ENCODE measurements around the gene TRPM5.

TRPM5 gene

DNA sequence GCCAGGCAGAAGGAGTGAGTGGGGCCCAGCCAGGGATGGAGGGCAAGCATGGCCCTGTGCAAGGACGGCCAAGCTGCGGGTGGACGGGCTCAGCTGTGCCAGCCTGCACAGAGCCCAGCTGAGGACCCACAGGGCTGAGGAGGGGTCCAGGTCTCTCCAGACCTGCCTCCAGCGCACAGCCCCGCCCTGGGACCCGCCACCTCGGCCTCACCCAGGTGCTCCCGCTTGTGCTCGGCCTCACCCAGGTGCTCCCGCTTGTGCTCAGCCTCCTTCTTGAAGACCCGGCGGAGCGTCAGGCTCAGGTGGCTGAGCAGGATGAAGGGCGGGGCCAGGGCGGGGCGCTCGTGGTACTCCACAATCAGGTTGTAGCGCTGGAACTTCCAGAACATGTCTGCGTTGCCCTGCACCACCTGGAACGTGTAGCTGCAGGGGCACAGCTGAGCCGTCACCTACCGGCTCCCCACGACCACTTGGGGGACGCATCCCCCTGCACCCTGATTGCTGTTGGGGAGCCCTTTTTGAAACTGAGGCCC is 37.4 kb downstream of the TRPM5 start:
- no peaks in the 10 kb centered on the region for H3K9me2 ChIP-seq (replicated peaks; ENCODE audit: insufficient read depth, low read length)
- no peak overlapping the region for H3K9ac ChIP-seq (ENCODE audit: low read length)
- TF ChIP-seq EZH2 (optimal IDR thresholded peaks at IDR 0.05; ENCODE audit: low read depth, low read length) (no peak), EZH2phosphoT487 (IDR thresholded peaks at IDR 0.05; ENCODE audit: low read length) (no peak)
- TF ChIP-seq, protein P1, sequence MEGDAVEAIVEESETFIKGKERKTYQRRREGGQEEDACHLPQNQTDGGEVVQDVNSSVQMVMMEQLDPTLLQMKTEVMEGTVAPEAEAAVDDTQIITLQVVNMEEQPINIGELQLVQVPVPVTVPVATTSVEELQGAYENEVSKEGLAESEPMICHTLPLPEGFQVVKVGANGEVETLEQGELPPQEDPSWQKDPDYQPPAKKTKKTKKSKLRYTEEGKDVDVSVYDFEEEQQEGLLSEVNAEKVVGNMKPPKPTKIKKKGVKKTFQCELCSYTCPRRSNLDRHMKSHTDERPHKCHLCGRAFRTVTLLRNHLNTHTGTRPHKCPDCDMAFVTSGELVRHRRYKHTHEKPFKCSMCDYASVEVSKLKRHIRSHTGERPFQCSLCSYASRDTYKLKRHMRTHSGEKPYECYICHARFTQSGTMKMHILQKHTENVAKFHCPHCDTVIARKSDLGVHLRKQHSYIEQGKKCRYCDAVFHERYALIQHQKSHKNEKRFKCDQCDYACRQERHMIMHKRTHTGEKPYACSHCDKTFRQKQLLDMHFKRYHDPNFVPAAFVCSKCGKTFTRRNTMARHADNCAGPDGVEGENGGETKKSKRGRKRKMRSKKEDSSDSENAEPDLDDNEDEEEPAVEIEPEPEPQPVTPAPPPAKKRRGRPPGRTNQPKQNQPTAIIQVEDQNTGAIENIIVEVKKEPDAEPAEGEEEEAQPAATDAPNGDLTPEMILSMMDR (IDR thresholded peaks at IDR 0.05; ENCODE audit: low read length) = no peak
- H3K27me3 ChIP-seq (replicated peaks; ENCODE audit: insufficient read depth, low read length) = peaks cover 65% of the 10 kb centered on the region
- no peak overlapping the region for H3K4me2 ChIP-seq (ENCODE audit: low read depth, low read length)
- no peak overlapping the region for H2AFZ ChIP-seq (ENCODE audit: low read length)
- H3K4me1 ChIP-seq (ENCODE audit: low read length) = peaks cover 1% of the 10 kb centered on the region; the same call in 1 of the 2 replicates
- H3K79me2 ChIP-seq (ENCODE audit: low read length) = peaks cover 8% of the 10 kb centered on the region
- no peaks in the 10 kb centered on the region for H4K20me1 ChIP-seq (ENCODE audit: insufficient read depth, low read length)
- H3K36me3 ChIP-seq (replicated peaks; ENCODE audit: insufficient read depth, low read length) = no peaks in the 10 kb centered on the region
- H3K27ac ChIP-seq (ENCODE audit: low read length) = no peak overlapping the region
- H3K4me3 ChIP-seq (ENCODE audit: low read length) = no peak overlapping the region
- no peaks in the 10 kb centered on the region for H3K9me3 ChIP-seq (replicated peaks; ENCODE audit: insufficient read depth, low read length)
- no peaks in the 10 kb centered on the region for H3F3A ChIP-seq (ENCODE audit: insufficient read depth, low read length)
- no peak for DNase-seq

DNA sequence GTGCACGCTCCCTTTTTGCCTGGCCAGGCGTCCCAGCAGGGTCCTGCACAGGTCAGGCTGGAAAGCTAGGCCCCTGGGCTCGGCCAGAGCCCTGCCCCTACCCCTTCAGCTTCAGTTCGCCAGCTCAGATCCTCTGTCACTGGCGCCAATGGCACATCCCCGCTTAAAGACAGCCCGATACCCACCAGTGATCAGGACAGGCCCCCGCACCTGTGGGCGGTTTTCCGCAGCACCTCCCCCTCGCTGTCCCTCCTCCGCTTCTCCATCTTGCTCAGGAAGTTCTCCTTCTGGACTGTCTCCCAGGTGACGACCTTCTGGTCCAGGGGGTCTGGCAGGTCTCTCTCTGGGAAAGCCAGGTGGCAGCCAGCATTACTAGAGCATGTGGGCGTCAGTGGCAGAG is 37.9 kb downstream of the TRPM5 start:
- TF ChIP-seq EZH2 (optimal IDR thresholded peaks at IDR 0.05; ENCODE audit: low read depth, low read length) = no peak
- TF ChIP-seq, protein P1 (IDR thresholded peaks at IDR 0.05; ENCODE audit: low read length) = no peak
- TF ChIP-seq EZH2phosphoT487 (IDR thresholded peaks at IDR 0.05; ENCODE audit: low read length) = no peak
- Histone ChIP-seq H3K9me2 (replicated peaks; ENCODE audit: insufficient read depth, low read length) (no peaks in the 10 kb centered on the region), H3K27me3 (replicated peaks; ENCODE audit: insufficient read depth, low read length) (peaks cover 60% of the 10 kb centered on the region), H3K4me3 (ENCODE audit: low read length) (no peak overlapping the region), H3K27ac (ENCODE audit: low read length) (no peak overlapping the region), H3K9ac (ENCODE audit: low read length) (no peak overlapping the region), H3K79me2 (ENCODE audit: low read length) (peaks cover 13% of the 10 kb centered on the region), H3K4me2 (ENCODE audit: low read depth, low read length) (no peak overlapping the region), H3K36me3 (replicated peaks; ENCODE audit: insufficient read depth, low read length) (no peaks in the 10 kb centered on the region), H3K9me3 (replicated peaks; ENCODE audit: insufficient read depth, low read length) (no peaks in the 10 kb centered on the region), H2AFZ (ENCODE audit: low read length) (no peak overlapping the region), H3K4me1 (ENCODE audit: low read length) (peaks cover 6% of the 10 kb centered on the region), H3F3A (ENCODE audit: insufficient read depth, low read length) (no peaks in the 10 kb centered on the region), H4K20me1 (ENCODE audit: insufficient read depth, low read length) (no peaks in the 10 kb centered on the region)
- no peak for DNase-seq

DNA sequence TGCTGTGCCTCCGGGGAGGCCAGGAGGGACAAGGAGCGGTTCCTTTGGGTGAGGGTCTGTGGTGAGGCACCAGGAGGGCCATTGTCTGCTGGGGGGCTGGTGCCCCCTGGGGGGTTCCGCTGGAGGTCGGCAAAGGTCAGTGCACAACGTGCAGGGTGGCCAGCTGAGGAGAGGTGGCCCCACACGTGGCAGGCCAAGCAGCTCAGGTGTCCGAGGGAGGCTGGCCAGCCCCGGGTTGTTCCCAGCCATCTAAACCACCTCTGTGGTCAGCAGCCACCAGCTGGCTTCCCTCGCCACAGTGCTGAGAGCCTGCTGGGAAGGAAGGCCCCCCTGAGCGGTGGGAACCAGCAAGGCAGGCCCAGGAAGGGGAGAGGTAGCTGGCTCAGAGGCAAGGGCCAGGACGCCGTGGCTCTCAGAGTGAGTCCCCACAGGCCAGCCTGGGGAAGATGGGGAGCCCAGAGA is 39.5 kb downstream of the TRPM5 start:
- H3K4me2 ChIP-seq (ENCODE audit: low read depth, low read length) = no peak overlapping the region
- H3K4me1 ChIP-seq (ENCODE audit: low read length) = peaks cover 6% of the 10 kb centered on the region
- H3K36me3 ChIP-seq (replicated peaks; ENCODE audit: insufficient read depth, low read length) = no peaks in the 10 kb centered on the region
- H4K20me1 ChIP-seq (ENCODE audit: insufficient read depth, low read length) = no peaks in the 10 kb centered on the region
- H3K79me2 ChIP-seq (ENCODE audit: low read length) = peaks cover 24% of the 10 kb centered on the region
- no peak overlapping the region for H2AFZ ChIP-seq (ENCODE audit: low read length)
- TF ChIP-seq EZH2 (optimal IDR thresholded peaks at IDR 0.05; ENCODE audit: low read depth, low read length) = no peak
- no peak for TF ChIP-seq EZH2phosphoT487 (IDR thresholded peaks at IDR 0.05; ENCODE audit: low read length)
- TF ChIP-seq, protein P1 (IDR thresholded peaks at IDR 0.05; ENCODE audit: low read length) = no peak
- H3K4me3 ChIP-seq (ENCODE audit: low read length) = no peak overlapping the region
- no peak overlapping the region for H3K9ac ChIP-seq (ENCODE audit: low read length)
- H3K9me3 ChIP-seq (replicated peaks; ENCODE audit: insufficient read depth, low read length) = no peaks in the 10 kb centered on the region
- no peak for DNase-seq
- H3F3A ChIP-seq (ENCODE audit: insufficient read depth, low read length) = no peaks in the 10 kb centered on the region
- H3K27ac ChIP-seq (ENCODE audit: low read length) = no peak overlapping the region
- no peaks in the 10 kb centered on the region for H3K9me2 ChIP-seq (replicated peaks; ENCODE audit: insufficient read depth, low read length)
- peaks cover 43% of the 10 kb centered on the region for H3K27me3 ChIP-seq (replicated peaks; ENCODE audit: insufficient read depth, low read length)

Measured in MM.1S (cell line).